HepG2 (cell line): ENCODE results near the gene CD151. TPM values are rescaled to one million over a fixed set of nuclear protein-coding genes. Genes with fewer than 3 reads are reported as not detected.

Source experiments
- AKAP8 ChIP-seq: sonication (generic); formaldehyde crosslinking; IDR thresholded peaks from 2 replicates; pipeline ENCODE4 v1.5.1; 2020; ENCODE audit warnings: mild to moderate bottlenecking, missing genetic modification reagents
- FOXM1 ChIP-seq: sonication (generic); formaldehyde crosslinking; IDR thresholded peaks from 2 replicates; pipeline ENCODE4 v1.5.0; 2020; ENCODE audit warnings: missing genetic modification reagents
- HMGA1 ChIP-seq: sonication (generic); formaldehyde crosslinking; conservative IDR thresholded peaks from 2 replicates; pipeline ENCODE4 v1.4.0; 2020; ENCODE audit warnings: missing genetic modification reagents
- MAF1 ChIP-seq: sonication (generic); formaldehyde crosslinking; IDR thresholded peaks from 2 replicates; pipeline ENCODE4 v1.5.0; 2020; ENCODE audit warnings: missing genetic modification reagents, borderline replicate concordance
- MLXIP ChIP-seq: sonication (generic); formaldehyde crosslinking; IDR thresholded peaks from 2 replicates; pipeline ENCODE4 v1.9.0; 2021; ENCODE audit warnings: missing genetic modification reagents, borderline replicate concordance
- PCBP1 ChIP-seq: fragments of 200-400 bp; formaldehyde crosslinking; IDR thresholded peaks from 2 replicates; pipeline ENCODE4 v1.6.1; 2017; ENCODE audit warnings: mild to moderate bottlenecking, low read depth, low read length, borderline replicate concordance
- POLR2G ChIP-seq: fragments of 200-400 bp; formaldehyde crosslinking; IDR thresholded peaks from 2 replicates; pipeline ENCODE4 v1.6.1; 2018; ENCODE audit warnings: mild to moderate bottlenecking, low read depth, low read length, moderate library complexity
- PREB ChIP-seq: sonication (generic); formaldehyde crosslinking; IDR thresholded peaks from 2 replicates; pipeline ENCODE4 v1.4.0; 2020; ENCODE audit warnings: missing genetic modification reagents
- ZBTB40 ChIP-seq, 2 experiments: fragments of 450-650 bp in 1 of 2; sonication (generic) in 1 of 2; formaldehyde crosslinking in 1 of 2; IDR thresholded peaks; 2 replicates each; pipeline versions ENCODE4 v1.6.1 to v1.8.0; 2016 to 2022; ENCODE audit warnings: antibody characterized with exemption in 1 of 2, mild to moderate bottlenecking in 1 of 2, missing genetic modification reagents in 1 of 2
- ZBTB43 ChIP-seq: sonication (generic); formaldehyde crosslinking; conservative IDR thresholded peaks from 2 replicates; pipeline ENCODE4 v1.4.0; 2020; ENCODE audit warnings: missing genetic modification reagents
- ZFP36L1 ChIP-seq: sonication (generic); formaldehyde crosslinking; IDR thresholded peaks from 2 replicates; pipeline ENCODE4 v1.8.0; 2022; ENCODE audit warnings: mild to moderate bottlenecking, missing genetic modification reagents, moderate library complexity
- ZIK1 ChIP-seq: sonication (generic); formaldehyde crosslinking; IDR thresholded peaks from 2 replicates; pipeline ENCODE4 v1.5.0; 2020; ENCODE audit warnings: mild to moderate bottlenecking, low read depth, missing genetic modification reagents, borderline replicate concordance
- ZNF225 ChIP-seq: sonication (generic); formaldehyde crosslinking; IDR thresholded peaks from 2 replicates; pipeline ENCODE4 v1.4.0; 2020; ENCODE audit warnings: mild to moderate bottlenecking, missing genetic modification reagents
- ZSCAN31 ChIP-seq: sonication (generic); formaldehyde crosslinking; IDR thresholded peaks from 2 replicates; pipeline ENCODE4 v1.5.0; 2020; ENCODE audit warnings: low read depth, mild to moderate bottlenecking, missing genetic modification reagents
- polyA plus RNA-seq, 8 experiments: library from polyadenylated mRNA; depleted of rRNA in 3 of 8; stranded (reverse) in 7 of 8; unstranded in 1 of 8; fragments of >200 nt; fragmentation: Illumina TruSeq in 4 of 8; extraction: Trizol in 4 of 8; gene quantifications; 2 replicates each; pipeline versions ENCODE4 v1.2.1 to v1.2.3, GENCODE V29; 2011 to 2016; ENCODE audit warnings: low read depth in 4 of 8, missing spikeins in 1 of 8, mixed read lengths in 1 of 8; ENCODE audit not compliant: insufficient read depth in 1 of 8
- total RNA-seq, 5 experiments: library from RNA; depleted of rRNA; stranded (reverse); fragments of >200 nt; fragmentation: Illumina TruSeq; extraction: Trizol; gene quantifications; 2 replicates each; pipeline ENCODE4 v1.2.3, GENCODE V29; 2016; ENCODE audit warnings: low read depth in 1 of 5

CD151 gene
- total and polyA plus RNA-seq, 2 of the 13 experiments (the other 11 are each of a cell fraction or from before 2014, with no cell fraction given), result 125 to 197 TPM

- no peak for TF ChIP-seq HMGA1
- no peak for TF ChIP-seq PREB (CRISPR knock-in tag)
- TF ChIP-seq ZSCAN31, result no peak
- TF ChIP-seq MLXIP (CRISPR knock-in tag), result no peak
- no peak for TF ChIP-seq MAF1 (CRISPR knock-in tag)
- no peak for TF ChIP-seq FOXM1 (CRISPR knock-in tag)
- no peak for TF ChIP-seq ZBTB40 (IDR thresholded peaks at IDR 0.05)
- peak; percentile 36 for TF ChIP-seq ZBTB40 (CRISPR knock-in tag; IDR thresholded peaks at IDR 0.05)
- TF ChIP-seq ZNF225, result no peak
- no peak for TF ChIP-seq ZFP36L1
- TF ChIP-seq ZIK1, result no peak
- peak; percentile 98 for TF ChIP-seq POLR2G
- no peak for TF ChIP-seq PCBP1
- no peak for TF ChIP-seq AKAP8 (CRISPR knock-in tag)
- 0 out of 2 replicates have a peak, but pooled peaks have one; percentile 41 for TF ChIP-seq ZBTB43 (CRISPR knock-in tag)
Measured at GRCh38 chr11:842370-843002, 9.7 kb downstream of the CD151 start, which contains the start of the genes POLR2L and TSPAN4 (continued).
